HepG2 (cell line): ENCODE results near the gene ABHD6. TPM values are rescaled to one million over a fixed set of nuclear protein-coding genes. Genes with fewer than 3 reads are reported as not detected.

ENCODE experiments used
- ADNP ChIP-seq: sonication (generic); formaldehyde crosslinking; IDR thresholded peaks from 2 replicates; pipeline ENCODE4 v1.4.0; 2020; ENCODE audit warnings: missing genetic modification reagents
- ASH2L ChIP-seq: fragments of 300-600, 200-600 bp; sonication (generic); IDR thresholded peaks from 2 replicates; pipeline ENCODE4 v1.7.0; 2017; ENCODE audit warnings: low read depth, mild to moderate bottlenecking, moderate library complexity, mixed read lengths, low read length; ENCODE audit not compliant: insufficient read length
- ATF2 ChIP-seq: sonication (generic); formaldehyde crosslinking; IDR thresholded peaks from 2 replicates; pipeline ENCODE4 v1.4.0; 2020; ENCODE audit warnings: missing genetic modification reagents
- ATRX ChIP-seq: sonication (generic); formaldehyde crosslinking; IDR thresholded peaks from 2 replicates; pipeline ENCODE4 v1.4.0; 2020; ENCODE audit warnings: missing genetic modification reagents, borderline replicate concordance
- BCL3 ChIP-seq: sonication (generic); formaldehyde crosslinking; IDR thresholded peaks from 2 replicates; pipeline ENCODE4 v1.5.1; 2020; ENCODE audit warnings: mild to moderate bottlenecking, missing genetic modification reagents, moderate library complexity
- ELK4 ChIP-seq: sonication (generic); formaldehyde crosslinking; IDR thresholded peaks from 2 replicates; pipeline ENCODE4 v1.9.0; 2021; ENCODE audit warnings: missing genetic modification reagents, borderline replicate concordance
- ETV6 ChIP-seq: sonication (generic); formaldehyde crosslinking; conservative IDR thresholded peaks from 2 replicates; pipeline ENCODE4 v1.4.0; 2020; ENCODE audit warnings: missing genetic modification reagents
- EZH2 ChIP-seq: conservative IDR thresholded peaks from 2 replicates; pipeline ENCODE4 v1.6.1; 2012; ENCODE audit warnings: mild to moderate bottlenecking, low read depth, low read length, moderate library complexity
- FOXA3 ChIP-seq: IDR thresholded peaks from 2 replicates; pipeline ENCODE4 v1.6.1; 2016; ENCODE audit warnings: missing genetic modification reagents, missing compliant biosample characterization
- FOXO1 ChIP-seq: sonication (generic); formaldehyde crosslinking; IDR thresholded peaks from 2 replicates; pipeline ENCODE4 v1.4.0; 2020; ENCODE audit warnings: missing genetic modification reagents
- HCFC1 ChIP-seq: fragments of 150-350 bp; IDR thresholded peaks from 2 replicates; pipeline ENCODE4 v1.6.1; 2014; ENCODE audit warnings: low read depth, low read length
- HIVEP1 ChIP-seq: sonication (generic); formaldehyde crosslinking; IDR thresholded peaks from 2 replicates; pipeline ENCODE4 v1.4.0; 2020; ENCODE audit warnings: mild to moderate bottlenecking, missing genetic modification reagents
- MEIS1 ChIP-seq: sonication (generic); formaldehyde crosslinking; IDR thresholded peaks from 2 replicates; pipeline ENCODE4 v1.9.0; 2021; ENCODE audit warnings: mild to moderate bottlenecking, missing genetic modification reagents, moderate library complexity, borderline replicate concordance
- PRPF4 ChIP-seq: fragments of 200-400 bp; formaldehyde crosslinking; IDR thresholded peaks from 2 replicates; pipeline ENCODE4 v1.6.1; 2016; ENCODE audit warnings: low read length, low read depth; ENCODE audit not compliant: poor library complexity, severe bottlenecking
- RARA ChIP-seq: IDR thresholded peaks from 2 replicates; pipeline ENCODE4 v1.6.1; 2016; ENCODE audit warnings: missing genetic modification reagents, missing compliant biosample characterization
- REXO4 ChIP-seq: sonication (generic); formaldehyde crosslinking; IDR thresholded peaks from 2 replicates; pipeline ENCODE4 v1.8.0; 2022; ENCODE audit warnings: missing genetic modification reagents, mild to moderate bottlenecking, borderline replicate concordance
- ZBTB2 ChIP-seq: sonication (generic); formaldehyde crosslinking; IDR thresholded peaks from 2 replicates; pipeline ENCODE4 v1.8.0; 2022; ENCODE audit warnings: low read depth, missing genetic modification reagents
- ZBTB20 ChIP-seq: sonication (generic); formaldehyde crosslinking; IDR thresholded peaks from 2 replicates; pipeline ENCODE4 v1.8.1; 2023; ENCODE audit warnings: missing genetic modification reagents, low read depth, mild to moderate bottlenecking, borderline replicate concordance
- ZGPAT ChIP-seq: IDR thresholded peaks from 2 replicates; pipeline ENCODE4 v1.6.1; 2016; ENCODE audit warnings: mild to moderate bottlenecking
- ZNF33A ChIP-seq: sonication (generic); formaldehyde crosslinking; IDR thresholded peaks from 2 replicates; pipeline ENCODE4 v1.5.1; 2020; ENCODE audit warnings: missing genetic modification reagents, mild to moderate bottlenecking, moderate library complexity, borderline replicate concordance
- ZNF414 ChIP-seq: sonication (generic); formaldehyde crosslinking; IDR thresholded peaks from 2 replicates; pipeline ENCODE4 v1.5.0; 2020; ENCODE audit warnings: missing genetic modification reagents
- ZNF614 ChIP-seq: IDR thresholded peaks from 2 replicates; pipeline ENCODE4 v1.6.1; 2018; ENCODE audit warnings: missing biosample characterization, missing genetic modification reagents, inconsistent platforms, borderline replicate concordance
- ZNF816 ChIP-seq: sonication (generic); formaldehyde crosslinking; IDR thresholded peaks from 2 replicates; pipeline ENCODE4 v1.8.0; 2022; ENCODE audit warnings: missing genetic modification reagents, mild to moderate bottlenecking, borderline replicate concordance
- polyA plus RNA-seq, 8 experiments: library from polyadenylated mRNA; depleted of rRNA in 3 of 8; stranded (reverse) in 7 of 8; unstranded in 1 of 8; fragments of >200 nt; fragmentation: Illumina TruSeq in 4 of 8; extraction: Trizol in 4 of 8; gene quantifications; 2 replicates each; pipeline versions ENCODE4 v1.2.1 to v1.2.3, GENCODE V29; 2011 to 2016; ENCODE audit warnings: low read depth in 4 of 8, missing spikeins in 1 of 8, mixed read lengths in 1 of 8; ENCODE audit not compliant: insufficient read depth in 1 of 8
- total RNA-seq, 5 experiments: library from RNA; depleted of rRNA; stranded (reverse); fragments of >200 nt; fragmentation: Illumina TruSeq; extraction: Trizol; gene quantifications; 2 replicates each; pipeline ENCODE4 v1.2.3, GENCODE V29; 2016; ENCODE audit warnings: low read depth in 1 of 5

ABHD6 gene
- total and polyA plus RNA-seq, 2 of the 13 experiments (the other 11 are each of a cell fraction or from before 2014, with no cell fraction given): 9.0 to 17.2 TPM

GRCh38 chr3:58205981-58206380 is 31.6 kb upstream of the ABHD6 start (continued):
- TF ChIP-seq ZGPAT (CRISPR knock-in tag): peak; percentile 36; the same call in 1 of the 2 replicates
- no peak for TF ChIP-seq EZH2
- no peak for TF ChIP-seq ADNP (CRISPR knock-in tag)
- no peak for TF ChIP-seq ETV6 (CRISPR knock-in tag)
- no peak for TF ChIP-seq HIVEP1 (CRISPR knock-in tag)
- no peak for TF ChIP-seq MEIS1
- no peak for TF ChIP-seq PRPF4
- 0 out of 2 replicates have a peak, but pooled peaks have one; percentile 59 for TF ChIP-seq ZNF414
- no peak for TF ChIP-seq BCL3 (CRISPR knock-in tag)
- no peak for TF ChIP-seq ZNF816 (CRISPR knock-in tag)
- TF ChIP-seq HCFC1: no peak
- TF ChIP-seq ASH2L: no peak
- TF ChIP-seq FOXO1 (CRISPR knock-in tag): peak; percentile 38; the same call in 1 of the 2 replicates
- no peak for TF ChIP-seq ELK4 (CRISPR knock-in tag)
- no peak for TF ChIP-seq FOXA3
- no peak for TF ChIP-seq REXO4
- no peak for TF ChIP-seq ZBTB2 (CRISPR knock-in tag)
- TF ChIP-seq ZNF614 (CRISPR knock-in tag): 0 out of 2 replicates have a peak, but pooled peaks have one; percentile 46
- TF ChIP-seq RARA (CRISPR knock-in tag): peak; percentile 74
- no peak for TF ChIP-seq ZNF33A (CRISPR knock-in tag)
- TF ChIP-seq ATRX (CRISPR knock-in tag): no peak
- no peak for TF ChIP-seq ATF2 (CRISPR knock-in tag)
- TF ChIP-seq ZBTB20 (CRISPR knock-in tag): 0 out of 2 replicates have a peak, but pooled peaks have one; percentile 53
